Measurements from ENCODE around the gene OVAAL. TPM values are rescaled to one million over a fixed set of nuclear protein-coding genes. Genes with fewer than 3 reads are reported as not detected.
A peak's percentile ranks its signal among the peaks of the same experiment; 100 is the strongest.

Gene OVAAL
- total RNA-seq, 1 donor from 2014 or later, result not detected

- no peak for DNase-seq (ENCODE audit: low spot score)
Measured at GRCh38 chr1:180571060-180571831, 12.5 kb downstream of the OVAAL start.

GRCh38 chr1:180571832-180572636 lies 13.3 kb downstream of the OVAAL start:
- peak; percentile 20 for DNase-seq (ENCODE audit: low spot score)

- DNase-seq (ENCODE audit: low spot score), result no peak
Measured at GRCh38 chr1:180572760-180573159, 14.0 kb downstream of the OVAAL start.

GRCh38 chr1:180574031-180574713 lies 15.4 kb downstream of the OVAAL start:
- DNase-seq (ENCODE audit: low spot score), result no peak

- DNase-seq (ENCODE audit: low spot score), result no peak
Measured at GRCh38 chr1:180577361-180577760, 18.6 kb downstream of the OVAAL start.

- DNase-seq (ENCODE audit: low spot score), result peak; percentile 63
Measured at GRCh38 chr1:180579961-180580611, 21.3 kb downstream of the OVAAL start.

- no peak for DNase-seq (ENCODE audit: low spot score)
Measured at GRCh38 chr1:180581635-180582039, 22.9 kb downstream of the OVAAL start.

- DNase-seq (ENCODE audit: low spot score), result no peak
Measured at GRCh38 chr1:180584869-180585268, 26.1 kb downstream of the OVAAL start.

GRCh38 chr1:180585994-180586359 lies 27.2 kb downstream of the OVAAL start:
- DNase-seq (ENCODE audit: low spot score), result no peak

GRCh38 chr1:180586671-180587155 lies 27.9 kb downstream of the OVAAL start:
- DNase-seq (ENCODE audit: low spot score), result peak; percentile 80

- DNase-seq (ENCODE audit: low spot score), result no peak
Measured at GRCh38 chr1:180588121-180588520, 29.4 kb downstream of the OVAAL start.

- no peak for DNase-seq (ENCODE audit: low spot score)
Measured at GRCh38 chr1:180590889-180591288, 32.1 kb downstream of the OVAAL start.

- no peak for DNase-seq (ENCODE audit: low spot score)
Measured at GRCh38 chr1:180593382-180593781, 34.6 kb downstream of the OVAAL start.

GRCh38 chr1:180594723-180595122 lies 36.0 kb downstream of the OVAAL start:
- DNase-seq (ENCODE audit: low spot score), result no peak

- DNase-seq (ENCODE audit: low spot score), result no peak
Measured at GRCh38 chr1:180595966-180596365, 37.2 kb downstream of the OVAAL start.

GRCh38 chr1:180597520-180597919 lies 38.8 kb downstream of the OVAAL start:
- no peak for DNase-seq (ENCODE audit: low spot score)

GRCh38 chr1:180598333-180598974 lies 39.7 kb downstream of the OVAAL start:
- DNase-seq (ENCODE audit: low spot score), result peak; percentile 65

- no peak for DNase-seq (ENCODE audit: low spot score)
Measured at GRCh38 chr1:180600343-180600742, 41.6 kb downstream of the OVAAL start.

GRCh38 chr1:180601512-180601911 lies 42.7 kb downstream of the OVAAL start:
- DNase-seq (ENCODE audit: low spot score), result no peak

- DNase-seq (ENCODE audit: low spot score), result no peak
Measured at GRCh38 chr1:180603223-180603849, 44.6 kb downstream of the OVAAL start.

- DNase-seq (ENCODE audit: low spot score), result no peak
Measured at GRCh38 chr1:180603850-180604226, 45.1 kb downstream of the OVAAL start.
